ENCODE data around the gene IRX4. TPM values are rescaled to one million over a fixed set of nuclear protein-coding genes. Genes with fewer than 3 reads are reported as not detected.

Gene IRX4
- total RNA-seq, 1 donor from 2014 or later: not detected

- no peak for DNase-seq (ENCODE audit: low read depth)
- TF ChIP-seq CTCF (conservative IDR thresholded peaks at IDR 0.05; ENCODE audit: low read depth, low read length): no peak
Measured at GRCh38 chr5:1879292-1880263, 3.1 kb downstream of the IRX4 start.

GRCh38 chr5:1878050-1878849 is 4.5 kb downstream of the IRX4 start:
- no peak for DNase-seq (ENCODE audit: low read depth)
- no peak for TF ChIP-seq CTCF (conservative IDR thresholded peaks at IDR 0.05; ENCODE audit: low read depth, low read length)

More at GRCh38 chr5:1879292-1880263, 3.1 kb downstream of the IRX4 start:
- H3K4me3 ChIP-seq (ENCODE audit: low read depth, low read length): no peak overlapping the region

GRCh38 chr5:1877103-1878049 is 5.3 kb downstream of the IRX4 start:
- DNase-seq (ENCODE audit: low read depth): no peak
- TF ChIP-seq CTCF (conservative IDR thresholded peaks at IDR 0.05; ENCODE audit: low read depth, low read length): no peak
- no peak overlapping the region for H3K4me3 ChIP-seq (ENCODE audit: low read depth, low read length)

More at GRCh38 chr5:1878050-1878849, 4.5 kb downstream of the IRX4 start:
- H3K4me3 ChIP-seq (ENCODE audit: low read depth, low read length): no peak overlapping the region

- no peak for DNase-seq (ENCODE audit: low read depth)
- no peak overlapping the region for H3K4me3 ChIP-seq (ENCODE audit: low read depth, low read length)
- no peak for TF ChIP-seq CTCF (conservative IDR thresholded peaks at IDR 0.05; ENCODE audit: low read depth, low read length)
Measured at GRCh38 chr5:1876660-1877064, 6.1 kb downstream of the IRX4 start.

- no peak for DNase-seq (ENCODE audit: low read depth)
- TF ChIP-seq CTCF (conservative IDR thresholded peaks at IDR 0.05; ENCODE audit: low read depth, low read length): no peak
- no peak overlapping the region for H3K4me3 ChIP-seq (ENCODE audit: low read depth, low read length)
Measured at GRCh38 chr5:1875843-1876659, 6.7 kb downstream of the IRX4 start.

All from epithelial cell of proximal tubule (primary cell).